ENCODE results near the gene MIS18BP1. TPM values are rescaled to one million over a fixed set of nuclear protein-coding genes. Genes with fewer than 3 reads are reported as not detected.
A peak's percentile ranks its signal among the peaks of the same experiment; 100 is the strongest.

MIS18BP1 gene
- total and polyA plus RNA-seq, 3 experiments from 2014 or later, result 25.2 to 28.7 (median 28.2) TPM

GRCh38 chr14:45210159-45210558, 42.8 kb downstream of the MIS18BP1 start:
- H3K4me1 Mint-ChIP-seq, result no peaks in the 10 kb centered on the region
- POLR2A ChIA-PET, result no interaction called here
- Histone ChIP-seq H3K27ac (ENCODE audit: low read depth, low read length) (no peak overlapping the region), H3K4me3 (ENCODE audit: low read length) (no peak overlapping the region), H3K9me3 (ENCODE audit: low read length) (no peaks in the 10 kb centered on the region), H3K4me1 (ENCODE audit: insufficient read depth, low read length) (no peaks in the 10 kb centered on the region), H3K36me3 (ENCODE audit: insufficient read depth, low read length) (peaks cover 11% of the 10 kb centered on the region), H3K27me3 (ENCODE audit: insufficient read depth, low read length, poor library complexity, severe bottlenecking) (no peaks in the 10 kb centered on the region)
- no peaks in the 10 kb centered on the region for H3K27me3 Mint-ChIP-seq
- H3K27ac Mint-ChIP-seq, result peak overlapping the region in 1 of 8 donors; percentile 51
- DNase-seq, result no peak
- H3K4me3 Mint-ChIP-seq, result no peak overlapping the region
- peaks cover 0 to 66% (median 20%) of the 10 kb centered on the region in 3 donors for H3K36me3 Mint-ChIP-seq
- no peaks in the 10 kb centered on the region for H3K9me3 Mint-ChIP-seq
- CTCF ChIA-PET, result no interaction called here

DNA sequence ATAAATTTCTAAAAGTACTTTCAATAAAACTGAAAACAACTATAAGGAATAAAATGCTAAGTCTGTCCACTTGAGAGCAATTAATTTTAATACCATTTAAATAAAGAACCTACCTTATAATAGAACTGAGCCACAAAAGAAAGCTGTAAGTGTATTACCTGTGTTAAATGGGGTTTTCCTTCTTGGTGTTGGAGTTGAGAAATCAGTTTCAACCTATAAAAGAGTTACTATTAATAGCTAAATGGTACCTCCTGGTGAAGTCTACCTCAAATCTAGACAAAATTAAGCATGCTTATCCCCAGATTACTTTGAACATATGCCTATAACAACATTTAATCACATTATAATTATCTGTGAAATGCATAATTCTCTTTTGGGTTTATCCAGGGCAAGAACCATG, 48.8 kb downstream of the MIS18BP1 start:
- H3K4me1 ChIP-seq (ENCODE audit: insufficient read depth, low read length), result no peaks in the 10 kb centered on the region
- no peak for DNase-seq
- no peak overlapping the region for H3K4me3 Mint-ChIP-seq
- peaks cover 0 to 10% (median 4%) of the 10 kb centered on the region in 3 donors for H3K4me1 Mint-ChIP-seq
- H3K4me3 ChIP-seq (ENCODE audit: low read length), result no peak overlapping the region
- H3K27ac ChIP-seq (ENCODE audit: low read depth, low read length), result no peak overlapping the region
- H3K9me3 ChIP-seq (ENCODE audit: low read length), result no peaks in the 10 kb centered on the region
- H3K27me3 Mint-ChIP-seq, result no peaks in the 10 kb centered on the region
- H3K36me3 ChIP-seq (ENCODE audit: insufficient read depth, low read length), result peaks cover 3% of the 10 kb centered on the region
- no peaks in the 10 kb centered on the region for H3K9me3 Mint-ChIP-seq
- H3K36me3 Mint-ChIP-seq, result peaks cover 0 to 38% (median 14%) of the 10 kb centered on the region in 3 donors
- peak overlapping the region in 1 of 8 donors; percentile 15 for H3K27ac Mint-ChIP-seq
- POLR2A ChIA-PET, result no interaction called here
- no peaks in the 10 kb centered on the region for H3K27me3 ChIP-seq (ENCODE audit: insufficient read depth, low read length, poor library complexity, severe bottlenecking)
- CTCF ChIA-PET, result no interaction called here

DNA sequence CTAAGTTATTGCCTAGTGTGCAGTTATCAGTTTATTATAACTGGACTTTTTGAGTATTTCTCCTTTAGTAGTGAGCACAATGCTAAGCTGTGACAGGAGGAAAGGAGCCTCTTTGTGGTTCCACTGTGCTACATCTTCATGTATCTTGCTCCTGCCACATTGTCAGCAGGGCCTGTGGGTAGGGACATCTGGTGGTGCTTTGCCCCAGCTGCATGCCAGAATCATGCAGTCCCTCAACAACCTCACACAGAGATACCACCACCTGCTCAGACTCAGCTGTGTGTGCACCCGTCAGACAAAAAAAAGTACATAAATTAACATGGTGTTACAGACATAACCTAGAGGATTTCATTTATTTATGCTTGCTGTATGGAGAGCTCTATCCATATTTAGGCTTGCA, 51.1 kb downstream of the MIS18BP1 start:
- H3K27ac Mint-ChIP-seq, result peak overlapping the region in 3 of 8 donors; percentile 8 to 55 (median 15)
- H3K27me3 Mint-ChIP-seq, result no peaks in the 10 kb centered on the region
- Histone ChIP-seq H3K9me3 (ENCODE audit: low read length) (no peaks in the 10 kb centered on the region), H3K36me3 (ENCODE audit: insufficient read depth, low read length) (peaks cover 3% of the 10 kb centered on the region), H3K4me1 (ENCODE audit: insufficient read depth, low read length) (no peaks in the 10 kb centered on the region), H3K27ac (ENCODE audit: low read depth, low read length) (no peak overlapping the region), H3K27me3 (ENCODE audit: insufficient read depth, low read length, poor library complexity, severe bottlenecking) (no peaks in the 10 kb centered on the region), H3K4me3 (ENCODE audit: low read length) (no peak overlapping the region)
- H3K4me3 Mint-ChIP-seq, result no peak overlapping the region
- H3K9me3 Mint-ChIP-seq, result no peaks in the 10 kb centered on the region
- no peak for DNase-seq
- H3K36me3 Mint-ChIP-seq, result peaks cover 0 to 30% (median 12%) of the 10 kb centered on the region in 3 donors
- POLR2A ChIA-PET, result no interaction called here
- CTCF ChIA-PET, result no interaction called here
- H3K4me1 Mint-ChIP-seq, result peaks cover 0 to 10% (median 4%) of the 10 kb centered on the region in 3 donors

DNA sequence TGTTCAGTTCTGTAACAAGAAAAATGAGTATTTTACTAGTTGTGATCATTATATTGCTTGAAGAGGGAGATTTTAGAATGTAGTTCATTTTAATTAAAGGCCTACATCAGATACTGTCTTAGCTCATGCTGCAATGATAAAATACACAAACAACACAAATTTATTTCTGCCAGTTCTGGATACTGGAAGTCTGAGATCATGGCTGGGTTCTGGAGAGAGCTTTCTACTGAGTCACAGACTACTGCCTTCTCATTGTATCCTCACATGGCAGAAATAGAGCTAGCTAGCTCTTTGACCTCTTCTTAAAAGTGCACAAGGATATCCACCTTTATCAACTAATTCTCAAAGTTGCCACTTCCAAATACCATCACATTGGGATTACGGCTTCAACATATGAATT, 53.8 kb downstream of the MIS18BP1 start:
- Histone ChIP-seq H3K27me3 (ENCODE audit: insufficient read depth, low read length, poor library complexity, severe bottlenecking) (no peaks in the 10 kb centered on the region), H3K9me3 (ENCODE audit: low read length) (no peaks in the 10 kb centered on the region), H3K4me3 (ENCODE audit: low read length) (no peak overlapping the region), H3K4me1 (ENCODE audit: insufficient read depth, low read length) (no peaks in the 10 kb centered on the region), H3K36me3 (ENCODE audit: insufficient read depth, low read length) (peaks cover 3% of the 10 kb centered on the region), H3K27ac (ENCODE audit: low read depth, low read length) (no peak overlapping the region)
- ChIA-PET POLR2A (no interaction called here), CTCF (no interaction called here)
- Mint-ChIP-seq H3K27ac (no peak overlapping the region), H3K27me3 (no peaks in the 10 kb centered on the region), H3K9me3 (no peaks in the 10 kb centered on the region), H3K4me1 (peaks cover 0 to 10% (median 4%) of the 10 kb centered on the region in 3 donors), H3K4me3 (no peak overlapping the region), H3K36me3 (peaks cover 0 to 23% (median 9%) of the 10 kb centered on the region in 3 donors)
- no peak for DNase-seq

GRCh38 chr14:45198551-45198950, 54.5 kb downstream of the MIS18BP1 start:
- Histone ChIP-seq H3K9me3 (ENCODE audit: low read length) (no peaks in the 10 kb centered on the region), H3K27me3 (ENCODE audit: insufficient read depth, low read length, poor library complexity, severe bottlenecking) (no peaks in the 10 kb centered on the region), H3K4me3 (ENCODE audit: low read length) (no peak overlapping the region), H3K27ac (ENCODE audit: low read depth, low read length) (no peak overlapping the region), H3K36me3 (ENCODE audit: insufficient read depth, low read length) (peaks cover 3% of the 10 kb centered on the region), H3K4me1 (ENCODE audit: insufficient read depth, low read length) (no peaks in the 10 kb centered on the region)
- POLR2A ChIA-PET, result no interaction called here
- no peak overlapping the region for H3K4me3 Mint-ChIP-seq
- peaks cover 0 to 10% (median 4%) of the 10 kb centered on the region in 3 donors for H3K4me1 Mint-ChIP-seq
- DNase-seq, result no peak
- no peaks in the 10 kb centered on the region for H3K27me3 Mint-ChIP-seq
- H3K36me3 Mint-ChIP-seq, result peaks cover 0 to 20% (median 9%) of the 10 kb centered on the region in 3 donors
- CTCF ChIA-PET, result no interaction called here
- no peak overlapping the region for H3K27ac Mint-ChIP-seq
- no peaks in the 10 kb centered on the region for H3K9me3 Mint-ChIP-seq

- no peak for DNase-seq
- H3K27ac ChIP-seq (ENCODE audit: low read depth, low read length), result no peak overlapping the region
- no peaks in the 10 kb centered on the region for H3K9me3 Mint-ChIP-seq
- no peaks in the 10 kb centered on the region for H3K27me3 Mint-ChIP-seq
- no peaks in the 10 kb centered on the region for H3K36me3 ChIP-seq (ENCODE audit: insufficient read depth, low read length)
- no peak overlapping the region for H3K27ac Mint-ChIP-seq
- no peaks in the 10 kb centered on the region for H3K27me3 ChIP-seq (ENCODE audit: insufficient read depth, low read length, poor library complexity, severe bottlenecking)
- no peaks in the 10 kb centered on the region for H3K9me3 ChIP-seq (ENCODE audit: low read length)
- no peaks in the 10 kb centered on the region for H3K4me1 ChIP-seq (ENCODE audit: insufficient read depth, low read length)
- no peak overlapping the region for H3K4me3 ChIP-seq (ENCODE audit: low read length)
- POLR2A ChIA-PET, result no interaction called here
- no peaks in the 10 kb centered on the region for H3K4me1 Mint-ChIP-seq
- no peak overlapping the region for H3K4me3 Mint-ChIP-seq
- H3K36me3 Mint-ChIP-seq, result peaks cover 4 to 18% (median 9%) of the 10 kb centered on the region in 3 donors
- CTCF ChIA-PET, result no interaction called here
Observed at GRCh38 chr14:45194964-45195363, 58.0 kb downstream of the MIS18BP1 start.

GRCh38 chr14:45185100-45185814, 67.7 kb downstream of the MIS18BP1 start:
- Mint-ChIP-seq H3K36me3 (peaks cover 6 to 22% (median 10%) of the 10 kb centered on the region in 3 donors), H3K27ac (no peak overlapping the region), H3K9me3 (no peaks in the 10 kb centered on the region), H3K4me1 (no peaks in the 10 kb centered on the region), H3K27me3 (no peaks in the 10 kb centered on the region), H3K4me3 (no peak overlapping the region)
- ChIA-PET POLR2A (no interaction called here), CTCF (no interaction called here)
- no peaks in the 10 kb centered on the region for H3K4me1 ChIP-seq (ENCODE audit: insufficient read depth, low read length)
- no peak overlapping the region for H3K4me3 ChIP-seq (ENCODE audit: low read length)
- H3K27me3 ChIP-seq (ENCODE audit: insufficient read depth, low read length, poor library complexity, severe bottlenecking), result no peaks in the 10 kb centered on the region
- H3K36me3 ChIP-seq (ENCODE audit: insufficient read depth, low read length), result no peaks in the 10 kb centered on the region
- no peaks in the 10 kb centered on the region for H3K9me3 ChIP-seq (ENCODE audit: low read length)
- no peak for DNase-seq
- H3K27ac ChIP-seq (ENCODE audit: low read depth, low read length), result no peak overlapping the region

DNA sequence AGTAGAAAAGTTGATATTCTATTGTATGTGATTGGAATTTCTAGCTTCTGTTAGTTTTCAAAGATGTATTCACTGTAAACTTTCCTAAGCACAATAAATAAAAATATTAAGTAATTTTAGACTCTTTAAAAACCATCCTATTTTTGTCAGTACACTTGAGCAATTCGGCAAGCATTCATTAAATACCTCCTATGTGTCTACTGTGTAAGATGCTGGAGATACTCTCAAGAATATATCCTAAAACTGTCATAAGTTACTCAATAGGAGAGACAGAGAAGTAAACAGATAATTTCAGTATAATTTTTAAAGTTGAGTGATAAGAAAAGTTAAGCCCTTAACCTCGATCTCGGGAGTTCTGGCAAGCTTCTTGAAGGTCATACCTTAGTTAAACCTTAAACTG, 71.2 kb downstream of the MIS18BP1 start:
- no peak overlapping the region for H3K27ac Mint-ChIP-seq
- Histone ChIP-seq H3K27me3 (ENCODE audit: insufficient read depth, low read length, poor library complexity, severe bottlenecking) (no peaks in the 10 kb centered on the region), H3K4me3 (ENCODE audit: low read length) (no peak overlapping the region), H3K9me3 (ENCODE audit: low read length) (no peaks in the 10 kb centered on the region), H3K27ac (ENCODE audit: low read depth, low read length) (no peak overlapping the region), H3K36me3 (ENCODE audit: insufficient read depth, low read length) (no peaks in the 10 kb centered on the region), H3K4me1 (ENCODE audit: insufficient read depth, low read length) (no peaks in the 10 kb centered on the region)
- no peaks in the 10 kb centered on the region for H3K27me3 Mint-ChIP-seq
- H3K4me3 Mint-ChIP-seq, result no peak overlapping the region
- ChIA-PET POLR2A (no interaction called here), CTCF (no interaction called here)
- peaks cover 3 to 6% (median 4%) of the 10 kb centered on the region in 3 donors for H3K36me3 Mint-ChIP-seq
- no peaks in the 10 kb centered on the region for H3K9me3 Mint-ChIP-seq
- no peaks in the 10 kb centered on the region for H3K4me1 Mint-ChIP-seq
- DNase-seq, result no peak

Measured in CD8-positive, alpha-beta memory T cell (primary cell).